HUDEP-2 (cell line): ENCODE measurements around the gene TEX44.

ENCODE experiments used
- DNase-seq, 76 experiments: peaks; one replicate each; lab custom pipeline; 2025; ENCODE audit not compliant: unreplicated experiment in 76 of 76; lab: John Stamatoyannopoulos, UW

The TEX44 gene

DNA sequence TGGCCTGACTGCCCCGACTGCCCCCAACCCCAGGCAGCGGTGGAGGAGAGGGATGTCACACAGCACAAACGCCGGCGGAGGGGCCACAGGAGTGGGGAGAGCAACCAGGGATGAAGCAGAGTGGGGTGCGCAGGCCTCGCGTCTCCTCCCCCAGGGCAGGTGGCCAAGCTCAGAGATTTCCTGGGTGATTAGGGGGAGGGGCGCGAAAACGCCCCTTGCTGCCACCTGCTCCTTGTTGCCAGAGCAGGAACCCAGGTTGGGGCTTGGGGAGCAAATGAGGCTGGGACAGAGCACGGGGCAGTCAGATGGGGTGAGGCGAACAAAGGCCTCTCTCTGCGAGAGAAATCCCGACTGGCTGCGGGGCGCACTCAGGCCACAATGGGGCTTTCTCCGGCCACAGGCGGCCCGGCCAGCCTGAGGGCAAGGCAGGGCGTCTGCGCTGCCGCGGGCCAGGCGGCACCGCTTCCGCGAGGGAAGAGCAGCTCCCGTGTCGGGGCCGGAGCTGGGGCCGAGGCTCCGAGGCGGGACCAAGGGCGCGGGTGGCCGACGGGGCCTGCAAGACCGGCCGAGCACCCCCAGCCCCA is 11.5 kb downstream of the TEX44 start:
- DNase-seq = peak in 5 of 76 experiments; percentile 22 to 55 (median 31)

GRCh38 chr2:231604685-231605606 is 12.3 kb downstream of the TEX44 start:
- peak in 75 of 76 experiments; percentile 26 to 90 (median 79) for DNase-seq

DNA sequence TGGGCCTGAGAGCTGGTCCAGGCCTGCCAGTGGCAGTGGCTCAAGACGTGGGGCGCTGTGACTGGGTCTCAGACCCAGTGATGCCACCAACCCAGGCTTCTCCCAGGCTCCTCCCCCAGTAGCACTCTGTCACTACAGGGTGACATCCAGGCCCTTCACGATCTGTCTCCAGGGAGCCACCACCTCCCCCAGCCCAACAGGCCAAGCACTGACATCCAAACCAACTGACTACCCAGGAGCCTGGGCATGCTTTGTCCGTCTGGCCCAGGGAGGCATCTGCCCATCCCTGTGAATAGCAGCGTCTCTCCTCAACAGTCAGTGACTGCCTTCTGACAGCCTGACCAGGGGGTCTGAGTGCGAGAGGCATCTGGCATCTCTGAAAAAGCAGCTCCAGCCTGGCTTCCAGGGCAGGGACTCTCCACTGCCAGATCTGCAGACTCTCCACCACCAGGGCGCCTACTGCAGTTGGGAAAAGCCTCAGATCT is 13.0 kb downstream of the TEX44 start:
- DNase-seq = no peak

DNA sequence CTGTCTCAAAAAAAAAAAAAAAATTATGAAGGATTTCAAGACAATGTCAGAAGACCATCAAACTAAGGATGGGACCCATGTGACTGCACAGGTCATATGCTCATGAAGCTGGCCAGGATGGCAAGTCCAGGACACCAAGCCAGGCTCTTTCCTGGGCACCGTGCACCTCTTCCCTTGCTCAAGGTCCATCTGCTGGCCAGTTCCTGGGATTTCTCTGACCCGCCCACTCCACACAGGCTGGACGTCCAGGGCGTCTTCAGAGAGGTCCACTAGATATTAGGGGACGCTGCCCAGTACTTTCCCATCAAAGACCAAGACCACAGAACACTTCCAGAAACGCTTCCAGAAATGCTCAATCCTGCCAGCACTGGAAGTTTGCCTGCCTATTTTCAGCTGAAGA is 14.3 kb downstream of the TEX44 start:
- no peak for DNase-seq

DNA sequence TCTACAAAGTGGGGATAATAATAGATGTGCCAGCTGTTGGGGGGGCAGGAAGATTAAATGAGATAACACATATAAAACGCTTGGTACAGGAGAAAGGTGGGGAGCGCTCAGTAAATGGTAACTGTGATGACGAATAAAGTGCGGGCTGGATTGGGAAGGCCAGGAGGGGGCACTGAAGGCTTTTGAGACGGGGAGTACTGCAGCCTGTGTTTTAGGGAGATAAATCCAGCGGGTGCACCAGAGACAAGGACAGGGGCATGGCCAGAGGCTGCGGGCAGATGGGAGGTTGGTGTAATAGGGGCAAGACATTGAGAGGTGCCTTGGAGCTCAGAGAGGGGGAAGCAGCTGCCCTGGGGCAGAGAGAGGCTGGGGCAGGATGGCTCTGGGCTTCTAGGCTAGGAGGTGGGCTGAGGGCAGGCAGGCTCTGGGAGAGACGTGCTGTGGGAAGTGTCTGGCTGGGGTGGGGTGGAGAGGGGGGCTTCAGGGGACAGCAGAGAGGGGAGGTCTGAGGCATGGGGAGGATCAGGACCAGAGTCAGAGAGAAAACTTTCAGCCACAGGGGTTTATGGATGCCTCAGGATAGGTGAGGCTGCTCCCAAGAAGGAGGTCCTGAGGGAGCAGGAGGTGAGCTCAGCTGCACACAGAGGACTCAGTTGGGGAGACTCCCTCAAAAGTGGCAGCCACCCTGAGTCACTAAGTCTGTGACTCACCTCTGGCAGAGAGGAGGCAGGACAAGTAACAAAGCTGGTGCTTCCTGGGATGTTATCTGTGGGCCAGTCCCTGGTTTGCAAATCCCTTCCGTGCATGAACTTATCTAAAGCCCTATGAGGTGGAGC is 18.8 kb downstream of the TEX44 start:
- DNase-seq = peak in 73 of 76 experiments; percentile 11 to 91 (median 72)

GRCh38 chr2:231612109-231612455 is 19.4 kb downstream of the TEX44 start:
- DNase-seq = peak in 8 of 76 experiments; percentile 51 to 83 (median 65)

- peak in 74 of 76 experiments; percentile 43 to 96 (median 88) for DNase-seq
Measured at GRCh38 chr2:231612456-231613330, 20.0 kb downstream of the TEX44 start.

- peak in 1 of 76 experiments; percentile 72 for DNase-seq
Measured at GRCh38 chr2:231613331-231613662, 20.6 kb downstream of the TEX44 start.

DNA sequence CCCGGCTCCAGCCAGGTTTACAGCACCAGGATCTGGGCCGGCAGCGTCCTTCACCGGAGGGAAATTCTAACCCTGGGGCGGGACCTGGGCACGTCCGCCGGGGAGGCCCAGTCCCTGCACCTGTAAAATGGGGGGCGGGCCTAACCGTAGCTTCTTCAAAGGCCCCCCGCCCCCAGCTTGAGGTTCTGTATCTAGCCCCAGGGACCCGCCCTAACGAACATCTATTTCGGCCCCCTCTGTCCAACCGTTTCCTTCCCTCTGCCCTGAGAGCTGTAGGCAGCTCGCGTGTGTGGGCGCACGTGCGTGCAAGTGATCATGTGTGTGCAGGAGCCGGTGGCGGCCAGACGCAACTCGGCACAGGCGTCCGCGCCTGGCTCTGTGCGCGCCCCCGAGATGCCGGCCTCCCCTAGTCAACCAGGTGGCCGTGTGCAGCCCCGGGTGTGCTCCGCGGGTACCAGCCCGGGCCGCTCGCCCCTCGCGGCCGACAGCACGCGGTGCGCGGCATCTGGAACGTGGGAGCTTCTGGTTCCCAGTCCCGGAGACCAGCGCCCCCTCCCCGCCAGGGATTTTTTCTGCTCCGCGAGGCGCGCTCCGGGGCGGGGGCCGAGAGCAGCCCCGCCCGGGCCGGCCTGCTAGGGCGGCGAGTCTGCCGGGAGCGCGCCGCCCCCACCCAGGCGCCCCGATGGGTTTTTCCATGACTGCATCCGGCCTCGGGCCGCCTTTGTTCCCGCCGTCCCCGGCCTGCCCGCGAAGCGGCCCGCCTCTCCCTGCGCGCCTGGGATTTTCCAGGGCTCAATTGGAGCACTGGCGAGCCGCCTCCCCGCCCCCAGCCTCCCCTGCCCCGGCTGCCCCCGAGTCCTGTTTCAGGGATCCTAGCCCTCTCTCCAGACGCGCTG is 21.2 kb downstream of the TEX44 start:
- peak in 75 of 76 experiments; percentile 32 to 95 (median 88) for DNase-seq

DNA sequence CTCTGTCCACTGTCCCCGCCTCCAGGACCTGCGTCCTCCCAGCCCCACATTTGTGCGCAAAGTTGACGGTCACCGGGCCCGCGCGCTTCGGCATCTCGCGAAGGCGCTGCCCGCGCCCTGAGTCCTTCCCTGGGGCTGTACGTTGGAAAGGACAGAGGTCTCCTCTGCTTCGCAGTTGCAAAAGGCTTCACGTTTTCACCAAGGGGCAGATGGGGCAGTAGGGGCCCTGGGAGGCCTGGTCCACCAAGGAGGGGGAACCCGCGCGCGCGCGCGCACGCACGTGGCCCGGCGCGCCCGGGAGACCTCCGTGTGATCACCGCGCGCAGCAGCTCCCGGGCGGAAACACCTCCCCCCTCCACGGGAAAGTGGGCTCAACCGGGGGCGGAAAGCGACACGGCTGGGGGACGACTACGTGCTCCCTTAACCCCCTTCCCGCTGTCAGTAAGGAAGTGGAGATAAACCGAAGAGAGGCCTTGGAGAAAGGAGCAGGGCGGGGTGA is 21.9 kb downstream of the TEX44 start:
- peak in 42 of 76 experiments; percentile 21 to 78 (median 57) for DNase-seq

DNA sequence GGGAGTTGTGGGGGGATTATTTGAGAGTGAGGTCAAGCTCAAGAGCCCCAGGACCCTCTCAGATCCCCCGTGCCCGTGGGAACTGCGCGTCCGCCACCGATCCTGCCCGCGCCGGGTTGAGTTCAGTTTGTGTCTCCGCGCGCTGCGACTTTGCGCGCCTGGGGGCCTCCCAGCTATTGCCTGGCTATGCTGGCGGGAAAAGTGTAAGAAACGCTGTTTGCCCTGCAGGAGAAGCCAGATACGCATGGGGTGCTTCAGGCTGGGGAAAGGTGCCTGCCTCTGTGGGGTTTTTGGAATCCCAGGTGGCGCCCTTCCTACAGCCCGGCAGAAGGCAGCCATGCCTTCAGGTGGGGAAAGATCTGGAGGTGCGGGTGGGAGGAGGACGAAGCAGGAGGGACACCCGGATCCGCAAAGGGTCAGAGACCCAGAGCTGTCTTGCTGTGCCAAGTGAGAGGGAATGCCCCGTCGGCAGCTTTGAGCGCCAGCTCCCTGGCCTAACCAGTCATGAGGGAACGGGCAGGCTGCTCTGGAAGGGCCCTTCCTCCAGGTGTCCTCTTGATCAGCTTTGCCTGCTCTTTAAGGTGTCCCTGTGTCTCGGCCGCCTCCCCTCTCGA is 22.5 kb downstream of the TEX44 start:
- peak in 36 of 76 experiments; percentile 14 to 87 (median 44) for DNase-seq

GRCh38 chr2:231616296-231616695 is 23.6 kb downstream of the TEX44 start:
- no peak for DNase-seq

- peak in 4 of 76 experiments; percentile 2 to 28 (median 15) for DNase-seq
Measured at GRCh38 chr2:231617059-231617926, 24.6 kb downstream of the TEX44 start.

- no peak for DNase-seq
Measured at GRCh38 chr2:231621051-231621879, 28.6 kb downstream of the TEX44 start.

GRCh38 chr2:231622963-231623362 is 30.3 kb downstream of the TEX44 start:
- DNase-seq = no peak

- no peak for DNase-seq
Measured at GRCh38 chr2:231626449-231626848, 33.8 kb downstream of the TEX44 start.
